Thyroid gland (tissue), 4 donors: Measurements from ENCODE around the gene UBAP2.

Experiments used
- CTCF ChIP-seq, 6 experiments: fragments of 200-600 bp in 3 of 6; fragments of 450-650 bp in 3 of 6; sonication (generic) in 3 of 6; IDR thresholded peaks; one replicate each; pipeline ENCODE4 v1.5.1; 2016 to 2019; ENCODE audit warnings: antibody characterized with exemption in 6 of 6, mild to moderate bottlenecking in 2 of 6, inconsistent platforms in 1 of 6, moderate library complexity in 1 of 6
- POLR2A ChIP-seq, 2 donors: fragments of 450-650 bp; IDR thresholded peaks; one replicate each; pipeline ENCODE4 v1.6.1; 2017; ENCODE audit warnings: antibody characterized with exemption in 2 of 2, mild to moderate bottlenecking in 2 of 2, moderate library complexity in 1 of 2

- no peak for TF ChIP-seq POLR2A (IDR thresholded peaks at IDR 0.05)
- TF ChIP-seq CTCF (IDR thresholded peaks at IDR 0.05) = no peak
Measured at GRCh38 chr9:34085581-34086500, 37.2 kb upstream of the UBAP2 start.
